Retinal pigment epithelial cell (primary cell): ENCODE results near the gene CRABP1.

Experiments
- DNase-seq: peaks from one replicate; pipeline ENCODE4 v3.0.0-alpha.2; 2010; ENCODE audit warnings: low read depth
- H3K4me3 ChIP-seq: 2 replicates; pipeline ENCODE4 v1.5.1; 2011; ENCODE audit warnings: mild to moderate bottlenecking, low read length, control low read depth, moderate library complexity
- CTCF ChIP-seq: conservative IDR thresholded peaks from 2 replicates; pipeline ENCODE4 v1.5.1; 2011; ENCODE audit warnings: low read depth, low read length, control low read depth, inconsistent platforms

The CRABP1 gene

GRCh38 chr15:78340231-78341056 is at the start of gene CRABP1:
TSS of gene CRABP1 (plus strand) at chr15:78340353. CDS start at chr15:78340429, 76 bp downstream.
- peak within 1 kb of the TSS; percentile 8 for H3K4me3 ChIP-seq
- no peak for TF ChIP-seq CTCF
- no peak for DNase-seq

GRCh38 chr15:78291052-78291451 is 49.1 kb upstream of the CRABP1 start:
- H3K4me3 ChIP-seq: no peak overlapping the region
- no peak for TF ChIP-seq CTCF
- no peak for DNase-seq

- H3K4me3 ChIP-seq: no peak overlapping the region
- DNase-seq: no peak
- TF ChIP-seq CTCF: no peak
Measured at GRCh38 chr15:78291698-78292097, 48.5 kb upstream of the CRABP1 start.

GRCh38 chr15:78292219-78292618 is 47.9 kb upstream of the CRABP1 start:
- H3K4me3 ChIP-seq: no peak overlapping the region
- no peak for DNase-seq
- no peak for TF ChIP-seq CTCF

GRCh38 chr15:78299101-78299930 is 40.8 kb upstream of the CRABP1 start, which contains the start of gene SKIC8:
TSS of gene SKIC8 (minus strand) at chr15:78299609. CDS start at chr15:78295686, 3,923 bp downstream.
- peak; percentile 17 for TF ChIP-seq CTCF
- H3K4me3 ChIP-seq: peak within 1 kb of the TSS; percentile 99
- peak; percentile 72 for DNase-seq

- no peak for DNase-seq
- TF ChIP-seq CTCF: no peak
- no peak overlapping the region for H3K4me3 ChIP-seq
Measured at GRCh38 chr15:78301326-78301725, 38.8 kb upstream of the CRABP1 start.
